Panc1 (cell line): Measurements from ENCODE around the gene SH3BGRL2. TPM values are rescaled to one million over a fixed set of nuclear protein-coding genes. Genes with fewer than 3 reads are reported as not detected.
"Not testable (repeated sequence)": the region's sequence is repeated elsewhere in the genome, so short reads cannot be mapped to it uniquely, and the experiment has no call there.

Experiments
- ATAC-seq: fragments of 200-7000 bp; cut with Tn5 transposase; 2 replicates; pipeline ENCODE4 v1.9.1; 2020; ENCODE audit warnings: mild to moderate bottlenecking, moderate library complexity
- BruUV-seq: library from RNA; stranded (reverse); fragments of 400-500 nt; replicated peaks from 2 replicates; lab custom pipeline; 2021; lab: Mats Ljungman, UMichigan
- CTCF ChIA-PET: fragments of 300-600 bp; sonication (Branson Sonifier 250); formaldehyde crosslinking; loops from one replicate; lab custom pipeline; 2022; ENCODE audit warnings: antibody characterized with exemption; lab: Charles Lee
- POLR2A ChIA-PET: fragments of 300-600 bp; sonication (Branson Sonifier 250); formaldehyde crosslinking; loops from one replicate; lab custom pipeline; 2022; ENCODE audit warnings: antibody characterized with exemption; lab: Charles Lee
- DNase-seq: peaks from one replicate; pipeline ENCODE4 v3.0.0-alpha.2; 2010; ENCODE audit warnings: low read depth, low spot score
- H3K27ac ChIP-seq: 2 replicates; pipeline ENCODE4 v1.5.1; 2011; ENCODE audit warnings: mild to moderate bottlenecking, low read length, inconsistent platforms
- H3K27me3 ChIP-seq: fragments of 200-500 bp; sonication (Bioruptor generic); 2 replicates; pipeline ENCODE4 v1.6.0; 2014; ENCODE audit warnings: low read length, inconsistent platforms; ENCODE audit not compliant: control insufficient read depth, insufficient read depth
- H3K36me3 ChIP-seq: fragments of 200-500 bp; sonication (Bioruptor generic); 2 replicates; pipeline ENCODE4 v1.5.1; 2014; ENCODE audit warnings: inconsistent platforms, mild to moderate bottlenecking, low read length, moderate library complexity; ENCODE audit not compliant: control insufficient read depth, insufficient read depth
- H3K4me1 ChIP-seq: 2 replicates; pipeline ENCODE4 v1.5.1; 2011; ENCODE audit warnings: inconsistent platforms, mild to moderate bottlenecking, low read length, moderate library complexity; ENCODE audit not compliant: control insufficient read depth, insufficient read depth
- H3K4me3 ChIP-seq, 2 experiments: 2 replicates each; pipeline ENCODE4 v1.5.1; 2011 to 2012; ENCODE audit warnings: low read depth in 2 of 2, low read length in 2 of 2, mild to moderate bottlenecking in 2 of 2, inconsistent platforms in 1 of 2, moderate library complexity in 1 of 2
- H3K9me3 ChIP-seq: fragments of 200-500 bp; sonication (Bioruptor generic); 2 replicates; pipeline ENCODE4 v1.5.1; 2014; ENCODE audit warnings: low read depth, mild to moderate bottlenecking, inconsistent platforms, low read length, moderate library complexity; ENCODE audit not compliant: control insufficient read depth, insufficient read depth
- POLR2AphosphoS5 ChIP-seq: IDR thresholded peaks from 2 replicates; pipeline ENCODE4 v1.6.1; 2012; ENCODE audit warnings: mild to moderate bottlenecking, low read depth, low read length, moderate library complexity
- SIN3A ChIP-seq: IDR thresholded peaks from 2 replicates; pipeline ENCODE4 v1.6.1; 2012; ENCODE audit warnings: low read depth, mild to moderate bottlenecking, low read length, moderate library complexity, borderline replicate concordance; ENCODE audit not compliant: insufficient read depth
- TCF7L2 ChIP-seq: IDR thresholded peaks from 2 replicates; pipeline ENCODE4 v1.6.1; 2011; ENCODE audit warnings: mild to moderate bottlenecking, low read depth, low read length, inconsistent platforms
- in situ Hi-C: cut with HindIII; loops from 2 replicates; pipeline ENCODE4 v1.10.0; 2016; ENCODE audit warnings: low sequenced_read_pairs, low pct_unique_long_range_greater_than_20kb
- intact Hi-C: fragments of 100-400 bp; cut with micrococcal nuclease; formaldehyde crosslinking; loops from one replicate; pipeline ENCODE4 v1.10.0; 2022; ENCODE audit not compliant: unreplicated experiment
- total RNA-seq: library from RNA; stranded (reverse); gene quantifications from one replicate; pipeline ENCODE4 v1.2.1, GENCODE V29; 2021; ENCODE audit not compliant: unreplicated experiment
- TF ChIP-seq, protein P1 (sequence below): fragments of 450-650 bp; IDR thresholded peaks from 2 replicates; pipeline ENCODE4 v1.5.1; 2017; ENCODE audit warnings: mild to moderate bottlenecking
- TF ChIP-seq, protein P2 (sequence below), 2 experiments: IDR thresholded peaks; 2 replicates each; pipeline ENCODE4 v1.6.1; 2011 to 2012; ENCODE audit warnings: low read depth in 2 of 2, control low read depth in 1 of 2, low read length in 1 of 2, mild to moderate bottlenecking in 1 of 2, moderate library complexity in 1 of 2; ENCODE audit not compliant: insufficient read depth in 1 of 2

The SH3BGRL2 gene
- total RNA-seq, 1 experiment from 2014 or later, result 8.5 TPM

GRCh38 chr6:79746325-79746724 lies 115.2 kb downstream of the SH3BGRL2 start:
- H3K4me1 ChIP-seq, H3K9me3 ChIP-seq, H3K27me3 ChIP-seq, DNase-seq, H3K36me3 ChIP-seq, H3K4me3 ChIP-seq, ATAC-seq, intact Hi-C loops, in situ Hi-C loops, BruUV-seq, H3K27ac ChIP-seq, CTCF ChIA-PET: not testable (repeated sequence)
- POLR2A ChIA-PET, result interaction anchor here (0.7 kb wide), 1 partner anchor 89 kb away, joined by 3 read pairs; no protein-coding TSS in a partner anchor

DNA sequence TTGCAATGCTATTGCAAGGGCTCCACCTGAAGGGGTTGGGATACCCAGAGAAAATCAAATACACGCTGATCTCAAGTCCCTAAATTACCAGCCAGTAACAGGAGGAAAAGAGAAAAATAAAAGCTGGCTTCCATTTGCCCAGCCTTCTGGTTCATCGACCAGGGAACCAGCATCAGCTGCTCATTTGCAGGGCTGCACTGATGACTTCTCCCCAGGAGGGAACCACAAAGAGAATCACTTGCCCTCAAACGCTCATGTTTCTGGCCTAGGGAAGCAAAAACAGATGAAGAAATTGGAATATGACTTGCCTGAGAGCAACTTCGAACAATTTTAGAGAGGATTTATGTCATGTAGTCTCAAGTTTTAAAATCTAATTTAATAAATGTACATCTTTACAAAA lies 119.7 kb downstream of the SH3BGRL2 start:
- ChIA-PET POLR2A (interaction anchor here (0.6 kb wide), 1 partner anchor 9 kb away, joined by 4 read pairs; no protein-coding TSS in a partner anchor), CTCF (interaction anchor here (0.6 kb wide), 1 partner anchor 66 kb away, joined by 3 read pairs; no protein-coding TSS in a partner anchor)
- Histone ChIP-seq H3K27ac (no peak overlapping the region), H3K9me3 (no peaks in the 10 kb centered on the region), H3K27me3 (peaks cover 2% of the 10 kb centered on the region; the same call in 1 of the 2 replicates), H3K4me3 (no peak overlapping the region), H3K36me3 (no peaks in the 10 kb centered on the region), H3K4me1 (no peaks in the 10 kb centered on the region)
- in situ Hi-C loops (no loop called here), intact Hi-C loops (no loop called here)
- no TSS peak for BruUV-seq
- TF ChIP-seq TCF7L2 (no peak), POLR2AphosphoS5 (no peak), SIN3A (no peak)
- TF ChIP-seq, protein P1, sequence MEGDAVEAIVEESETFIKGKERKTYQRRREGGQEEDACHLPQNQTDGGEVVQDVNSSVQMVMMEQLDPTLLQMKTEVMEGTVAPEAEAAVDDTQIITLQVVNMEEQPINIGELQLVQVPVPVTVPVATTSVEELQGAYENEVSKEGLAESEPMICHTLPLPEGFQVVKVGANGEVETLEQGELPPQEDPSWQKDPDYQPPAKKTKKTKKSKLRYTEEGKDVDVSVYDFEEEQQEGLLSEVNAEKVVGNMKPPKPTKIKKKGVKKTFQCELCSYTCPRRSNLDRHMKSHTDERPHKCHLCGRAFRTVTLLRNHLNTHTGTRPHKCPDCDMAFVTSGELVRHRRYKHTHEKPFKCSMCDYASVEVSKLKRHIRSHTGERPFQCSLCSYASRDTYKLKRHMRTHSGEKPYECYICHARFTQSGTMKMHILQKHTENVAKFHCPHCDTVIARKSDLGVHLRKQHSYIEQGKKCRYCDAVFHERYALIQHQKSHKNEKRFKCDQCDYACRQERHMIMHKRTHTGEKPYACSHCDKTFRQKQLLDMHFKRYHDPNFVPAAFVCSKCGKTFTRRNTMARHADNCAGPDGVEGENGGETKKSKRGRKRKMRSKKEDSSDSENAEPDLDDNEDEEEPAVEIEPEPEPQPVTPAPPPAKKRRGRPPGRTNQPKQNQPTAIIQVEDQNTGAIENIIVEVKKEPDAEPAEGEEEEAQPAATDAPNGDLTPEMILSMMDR, result no peak
- TF ChIP-seq, protein P2, sequence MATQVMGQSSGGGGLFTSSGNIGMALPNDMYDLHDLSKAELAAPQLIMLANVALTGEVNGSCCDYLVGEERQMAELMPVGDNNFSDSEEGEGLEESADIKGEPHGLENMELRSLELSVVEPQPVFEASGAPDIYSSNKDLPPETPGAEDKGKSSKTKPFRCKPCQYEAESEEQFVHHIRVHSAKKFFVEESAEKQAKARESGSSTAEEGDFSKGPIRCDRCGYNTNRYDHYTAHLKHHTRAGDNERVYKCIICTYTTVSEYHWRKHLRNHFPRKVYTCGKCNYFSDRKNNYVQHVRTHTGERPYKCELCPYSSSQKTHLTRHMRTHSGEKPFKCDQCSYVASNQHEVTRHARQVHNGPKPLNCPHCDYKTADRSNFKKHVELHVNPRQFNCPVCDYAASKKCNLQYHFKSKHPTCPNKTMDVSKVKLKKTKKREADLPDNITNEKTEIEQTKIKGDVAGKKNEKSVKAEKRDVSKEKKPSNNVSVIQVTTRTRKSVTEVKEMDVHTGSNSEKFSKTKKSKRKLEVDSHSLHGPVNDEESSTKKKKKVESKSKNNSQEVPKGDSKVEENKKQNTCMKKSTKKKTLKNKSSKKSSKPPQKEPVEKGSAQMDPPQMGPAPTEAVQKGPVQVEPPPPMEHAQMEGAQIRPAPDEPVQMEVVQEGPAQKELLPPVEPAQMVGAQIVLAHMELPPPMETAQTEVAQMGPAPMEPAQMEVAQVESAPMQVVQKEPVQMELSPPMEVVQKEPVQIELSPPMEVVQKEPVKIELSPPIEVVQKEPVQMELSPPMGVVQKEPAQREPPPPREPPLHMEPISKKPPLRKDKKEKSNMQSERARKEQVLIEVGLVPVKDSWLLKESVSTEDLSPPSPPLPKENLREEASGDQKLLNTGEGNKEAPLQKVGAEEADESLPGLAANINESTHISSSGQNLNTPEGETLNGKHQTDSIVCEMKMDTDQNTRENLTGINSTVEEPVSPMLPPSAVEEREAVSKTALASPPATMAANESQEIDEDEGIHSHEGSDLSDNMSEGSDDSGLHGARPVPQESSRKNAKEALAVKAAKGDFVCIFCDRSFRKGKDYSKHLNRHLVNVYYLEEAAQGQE (IDR thresholded peaks at IDR 0.05; ENCODE audit: insufficient read depth in 1 of 2, low read depth in 2 of 2, low read length in 1 of 2), result no peak
- no peak for DNase-seq
- no peak for ATAC-seq

Other genes with a start within 250 kb of the SH3BGRL2 start
- gene LCA5, start 93.9 kb upstream of the SH3BGRL2 start, total RNA-seq, result 7.0 TPM